ENCODE measurements around the gene SHISA6. TPM values are rescaled to one million over a fixed set of nuclear protein-coding genes. Genes with fewer than 3 reads are reported as not detected.

SHISA6 gene
- total RNA-seq, 1 experiment from 2014 or later = 40.0 TPM

DNA sequence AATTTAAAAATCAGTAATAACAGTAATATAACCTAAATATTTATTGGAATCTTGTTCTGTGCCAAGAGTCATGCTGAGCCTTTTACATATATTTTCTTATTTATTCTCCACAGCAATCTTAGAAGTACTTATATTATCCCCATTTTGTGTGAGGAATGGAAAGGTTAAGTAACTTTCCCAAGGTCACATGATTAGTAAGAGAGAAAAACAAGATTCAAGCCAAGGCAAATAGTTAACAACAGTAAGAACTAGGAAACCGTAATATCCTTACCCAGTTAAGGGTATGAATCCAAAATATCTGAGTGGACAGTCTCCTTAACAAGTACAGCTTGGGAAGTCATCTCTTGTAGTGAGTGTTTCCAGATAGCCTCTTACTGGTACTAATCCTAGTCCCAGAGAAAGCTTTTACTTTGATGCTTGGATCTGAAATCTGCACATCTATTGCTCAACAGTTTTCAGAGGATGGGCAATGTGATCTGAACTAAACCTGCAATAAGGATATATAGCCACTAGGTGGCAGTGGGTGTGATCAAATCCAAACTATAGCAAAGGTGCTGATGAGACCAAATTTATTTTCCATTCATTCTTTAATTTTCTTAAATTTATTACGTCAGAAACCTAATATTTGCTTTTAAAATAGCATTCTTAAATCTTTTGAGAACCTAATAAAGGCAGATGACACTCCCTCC is 23.3 kb downstream of the SHISA6 start:
- Histone ChIP-seq H3K4me1 (ENCODE audit: insufficient read depth, low read length, poor library complexity, severe bottlenecking) (no peaks in the 10 kb centered on the region), H3K9me3 (ENCODE audit: low read depth, low read length, poor library complexity, severe bottlenecking) (peaks cover 28% of the 10 kb centered on the region), H3K4me3 (ENCODE audit: low read depth, low read length, poor library complexity, severe bottlenecking) (no peak overlapping the region), H3K27ac (ENCODE audit: low read depth, low read length, poor library complexity, severe bottlenecking) (no peak overlapping the region), H3K36me3 (ENCODE audit: insufficient read depth, low read length, poor library complexity, severe bottlenecking) (peaks cover 69% of the 10 kb centered on the region), H3K27me3 (replicated peaks; ENCODE audit: insufficient read depth, low read depth, low read length, poor library complexity) (no peaks in the 10 kb centered on the region)
- CTCF ChIA-PET = no interaction called here
- no peak for TF ChIP-seq EZH2 (IDR thresholded peaks at IDR 0.05; ENCODE audit: borderline replicate concordance, low read depth, low read length, poor library complexity, severe bottlenecking)
- TF ChIP-seq, protein P1, sequence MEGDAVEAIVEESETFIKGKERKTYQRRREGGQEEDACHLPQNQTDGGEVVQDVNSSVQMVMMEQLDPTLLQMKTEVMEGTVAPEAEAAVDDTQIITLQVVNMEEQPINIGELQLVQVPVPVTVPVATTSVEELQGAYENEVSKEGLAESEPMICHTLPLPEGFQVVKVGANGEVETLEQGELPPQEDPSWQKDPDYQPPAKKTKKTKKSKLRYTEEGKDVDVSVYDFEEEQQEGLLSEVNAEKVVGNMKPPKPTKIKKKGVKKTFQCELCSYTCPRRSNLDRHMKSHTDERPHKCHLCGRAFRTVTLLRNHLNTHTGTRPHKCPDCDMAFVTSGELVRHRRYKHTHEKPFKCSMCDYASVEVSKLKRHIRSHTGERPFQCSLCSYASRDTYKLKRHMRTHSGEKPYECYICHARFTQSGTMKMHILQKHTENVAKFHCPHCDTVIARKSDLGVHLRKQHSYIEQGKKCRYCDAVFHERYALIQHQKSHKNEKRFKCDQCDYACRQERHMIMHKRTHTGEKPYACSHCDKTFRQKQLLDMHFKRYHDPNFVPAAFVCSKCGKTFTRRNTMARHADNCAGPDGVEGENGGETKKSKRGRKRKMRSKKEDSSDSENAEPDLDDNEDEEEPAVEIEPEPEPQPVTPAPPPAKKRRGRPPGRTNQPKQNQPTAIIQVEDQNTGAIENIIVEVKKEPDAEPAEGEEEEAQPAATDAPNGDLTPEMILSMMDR (conservative IDR thresholded peaks at IDR 0.05; ENCODE audit: low read depth, low read length) = peak; percentile 59
- POLR2A ChIA-PET (ENCODE audit: low non-redundant PET) = interaction anchor here (0.6 kb wide), 1 partner anchor 13 kb away, joined by 4 read pairs; no protein-coding TSS in a partner anchor
- intact Hi-C loops (cut with micrococcal nuclease; ENCODE audit: unreplicated experiment) = no loop called here
- TSS peak; percentile 9 for BruUV-seq (replicated peaks)
- peak; percentile 37 for DNase-seq (ENCODE audit: low spot score)

- Histone ChIP-seq H3K9me3 (ENCODE audit: low read depth, low read length, poor library complexity, severe bottlenecking) (peaks cover 16% of the 10 kb centered on the region), H3K27me3 (replicated peaks; ENCODE audit: insufficient read depth, low read depth, low read length, poor library complexity) (no peaks in the 10 kb centered on the region), H3K4me1 (ENCODE audit: insufficient read depth, low read length, poor library complexity, severe bottlenecking) (no peaks in the 10 kb centered on the region), H3K4me3 (ENCODE audit: low read depth, low read length, poor library complexity, severe bottlenecking) (no peak overlapping the region), H3K36me3 (ENCODE audit: insufficient read depth, low read length, poor library complexity, severe bottlenecking) (peaks cover 59% of the 10 kb centered on the region), H3K27ac (ENCODE audit: low read depth, low read length, poor library complexity, severe bottlenecking) (no peak overlapping the region)
- DNase-seq (ENCODE audit: low spot score) = no peak
- intact Hi-C loops (cut with micrococcal nuclease; ENCODE audit: unreplicated experiment) = no loop called here
- no TSS peak for BruUV-seq (replicated peaks)
- POLR2A ChIA-PET (ENCODE audit: low non-redundant PET) = no interaction called here
- CTCF ChIA-PET = no interaction called here
- TF ChIP-seq, protein P1 (conservative IDR thresholded peaks at IDR 0.05; ENCODE audit: low read depth, low read length) = no peak
- TF ChIP-seq EZH2 (IDR thresholded peaks at IDR 0.05; ENCODE audit: borderline replicate concordance, low read depth, low read length, poor library complexity, severe bottlenecking) = no peak
These were observed 27.1 kb downstream of the SHISA6 start for GRCh38 chr17:11267999-11268575.

DNA sequence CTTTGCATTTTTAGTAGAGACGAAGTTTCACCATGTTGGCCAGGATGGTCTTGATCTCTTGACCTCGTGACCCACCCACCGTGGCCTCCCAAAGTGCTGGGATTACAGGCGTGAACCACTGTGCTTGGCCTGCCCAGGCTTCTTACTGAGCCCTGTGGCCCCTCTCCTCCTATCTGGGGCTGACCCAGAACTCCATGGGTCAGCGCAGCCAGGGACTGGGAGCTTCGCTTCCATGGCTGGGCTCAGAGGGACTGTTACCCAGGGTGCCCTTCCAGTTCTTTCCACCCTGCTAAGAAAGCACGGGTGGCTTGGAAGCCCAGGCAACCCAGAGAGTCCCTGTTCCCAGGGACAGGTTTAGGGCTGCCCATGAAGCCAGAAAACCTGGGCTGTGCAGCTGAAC is 28.2 kb downstream of the SHISA6 start:
- Histone ChIP-seq H3K4me3 (ENCODE audit: low read depth, low read length, poor library complexity, severe bottlenecking) (no peak overlapping the region), H3K9me3 (ENCODE audit: low read depth, low read length, poor library complexity, severe bottlenecking) (peaks cover 6% of the 10 kb centered on the region), H3K4me1 (ENCODE audit: insufficient read depth, low read length, poor library complexity, severe bottlenecking) (no peaks in the 10 kb centered on the region), H3K36me3 (ENCODE audit: insufficient read depth, low read length, poor library complexity, severe bottlenecking) (peaks cover 50% of the 10 kb centered on the region), H3K27me3 (replicated peaks; ENCODE audit: insufficient read depth, low read depth, low read length, poor library complexity) (no peaks in the 10 kb centered on the region), H3K27ac (ENCODE audit: low read depth, low read length, poor library complexity, severe bottlenecking) (no peak overlapping the region)
- DNase-seq (ENCODE audit: low spot score) = no peak
- TF ChIP-seq, protein P1 (conservative IDR thresholded peaks at IDR 0.05; ENCODE audit: low read depth, low read length) = no peak
- no peak for TF ChIP-seq EZH2 (IDR thresholded peaks at IDR 0.05; ENCODE audit: borderline replicate concordance, low read depth, low read length, poor library complexity, severe bottlenecking)
- no TSS peak for BruUV-seq (replicated peaks)
- ChIA-PET POLR2A (ENCODE audit: low non-redundant PET) (no interaction called here), CTCF (no interaction called here)
- intact Hi-C loops (cut with micrococcal nuclease; ENCODE audit: unreplicated experiment) = no loop called here

Data from A673 (cell line).